ENCODE data around the gene MYL4.
"Not testable (repeated sequence)": the region's sequence is repeated elsewhere in the genome, so short reads cannot be mapped to it uniquely, and the experiment has no call there.

DNA sequence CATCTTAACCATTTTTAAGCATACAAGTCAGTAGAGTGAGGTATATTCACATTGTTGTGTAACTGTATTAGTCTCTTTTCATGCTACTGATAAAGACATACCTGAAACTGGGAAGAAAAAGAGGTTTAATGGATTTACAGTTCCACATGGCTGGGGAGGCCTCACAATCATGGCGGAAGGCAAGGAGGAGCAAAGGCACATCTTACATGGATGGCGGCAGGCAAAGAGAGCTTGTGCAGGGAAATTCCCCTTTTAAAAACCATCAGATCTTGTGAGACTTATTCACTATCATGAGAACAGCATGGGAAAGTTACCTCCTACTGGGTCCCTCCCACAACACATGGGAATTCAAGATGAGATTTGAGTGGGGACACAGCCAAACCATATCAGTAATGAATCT, 14.9 kb downstream of the MYL4 start:
- TF ChIP-seq, protein P1, sequence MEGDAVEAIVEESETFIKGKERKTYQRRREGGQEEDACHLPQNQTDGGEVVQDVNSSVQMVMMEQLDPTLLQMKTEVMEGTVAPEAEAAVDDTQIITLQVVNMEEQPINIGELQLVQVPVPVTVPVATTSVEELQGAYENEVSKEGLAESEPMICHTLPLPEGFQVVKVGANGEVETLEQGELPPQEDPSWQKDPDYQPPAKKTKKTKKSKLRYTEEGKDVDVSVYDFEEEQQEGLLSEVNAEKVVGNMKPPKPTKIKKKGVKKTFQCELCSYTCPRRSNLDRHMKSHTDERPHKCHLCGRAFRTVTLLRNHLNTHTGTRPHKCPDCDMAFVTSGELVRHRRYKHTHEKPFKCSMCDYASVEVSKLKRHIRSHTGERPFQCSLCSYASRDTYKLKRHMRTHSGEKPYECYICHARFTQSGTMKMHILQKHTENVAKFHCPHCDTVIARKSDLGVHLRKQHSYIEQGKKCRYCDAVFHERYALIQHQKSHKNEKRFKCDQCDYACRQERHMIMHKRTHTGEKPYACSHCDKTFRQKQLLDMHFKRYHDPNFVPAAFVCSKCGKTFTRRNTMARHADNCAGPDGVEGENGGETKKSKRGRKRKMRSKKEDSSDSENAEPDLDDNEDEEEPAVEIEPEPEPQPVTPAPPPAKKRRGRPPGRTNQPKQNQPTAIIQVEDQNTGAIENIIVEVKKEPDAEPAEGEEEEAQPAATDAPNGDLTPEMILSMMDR (IDR thresholded peaks at IDR 0.05): not testable (repeated sequence)
- TF ChIP-seq POLR2A (IDR thresholded peaks at IDR 0.05): not testable (repeated sequence)

Data from testis (tissue), 2 donors.